GM12891 (cell line): ENCODE results near the gene CERK.

ENCODE experiments used
- POLR2A ChIP-seq: IDR thresholded peaks from 2 replicates; pipeline ENCODE4 v1.6.1; 2011; ENCODE audit warnings: low read depth, low read length, control low read depth
- POLR2AphosphoS5 ChIP-seq: IDR thresholded peaks from 2 replicates; pipeline ENCODE4 v1.6.1; 2011; ENCODE audit warnings: low read depth, low read length, control low read depth
- TAF1 ChIP-seq: IDR thresholded peaks from 2 replicates; pipeline ENCODE4 v1.6.1; 2011; ENCODE audit warnings: low read depth, low read length, control low read depth

DNA sequence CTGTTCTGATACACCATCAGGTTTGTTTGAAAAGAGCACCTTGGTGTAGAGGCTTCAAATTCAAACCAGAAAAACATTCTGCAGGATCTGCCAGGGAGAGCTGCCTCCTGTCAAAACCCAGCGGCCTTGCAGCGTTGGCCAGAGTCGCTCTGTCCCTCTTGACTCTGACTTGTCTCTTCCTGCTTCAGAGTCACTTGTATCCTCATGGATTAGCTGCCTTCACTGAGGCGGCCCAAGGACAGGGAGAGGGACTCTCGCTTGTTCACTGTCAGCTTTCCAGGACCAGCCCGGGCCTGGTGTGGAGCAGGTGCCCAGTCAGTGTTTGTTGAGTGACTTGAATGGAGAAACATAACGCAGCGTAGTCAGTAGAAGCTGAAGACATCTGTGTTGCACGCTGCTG, 42.4 kb upstream of the CERK start:
- TF ChIP-seq POLR2A (no peak), TAF1 (no peak), POLR2AphosphoS5 (no peak)
